H9 (cell line): ENCODE data around the gene AKR7A3. TPM values are rescaled to one million over a fixed set of nuclear protein-coding genes. Genes with fewer than 3 reads are reported as not detected.

Experiments
- DNase-seq: peaks from one replicate; pipeline ENCODE4 v3.0.0-alpha.2; 2017
- H2AFZ ChIP-seq: one replicate; pipeline ENCODE4 v1.6.1; 2013; ENCODE audit warnings: mild to moderate bottlenecking, low read length, control low read depth, moderate library complexity
- H2AK5ac ChIP-seq: 2 replicates; pipeline ENCODE4 v1.6.1; 2013; ENCODE audit warnings: low read length, control low read depth, mixed read lengths; ENCODE audit not compliant: insufficient read length
- H2BK120ac ChIP-seq: one replicate; pipeline ENCODE4 v1.6.1; 2013; ENCODE audit warnings: low read depth, mild to moderate bottlenecking, low read length, control low read depth, inconsistent platforms; ENCODE audit not compliant: poor library complexity, severe bottlenecking
- H2BK12ac ChIP-seq: 2 replicates; pipeline ENCODE4 v1.6.1; 2013; ENCODE audit warnings: low read length, control low read depth, mixed read lengths, low read depth; ENCODE audit not compliant: insufficient read length
- H2BK15ac ChIP-seq: 2 replicates; pipeline ENCODE4 v1.6.1; 2013; ENCODE audit warnings: low read depth, low read length, control low read depth
- H2BK20ac ChIP-seq: one replicate; pipeline ENCODE4 v1.6.1; 2013; ENCODE audit warnings: low read depth, mild to moderate bottlenecking, low read length, control low read depth, inconsistent platforms; ENCODE audit not compliant: poor library complexity, severe bottlenecking
- H2BK5ac ChIP-seq: 2 replicates; pipeline ENCODE4 v1.6.1; 2013; ENCODE audit warnings: low read length, control low read depth, mixed read lengths; ENCODE audit not compliant: insufficient read length
- H3K14ac ChIP-seq: 2 replicates; pipeline ENCODE4 v1.6.1; 2013; ENCODE audit warnings: low read length, control low read depth; ENCODE audit not compliant: insufficient read depth
- H3K18ac ChIP-seq: 2 replicates; pipeline ENCODE4 v1.6.1; 2013; ENCODE audit warnings: low read depth, mild to moderate bottlenecking, mixed read lengths, low read length, control low read depth; ENCODE audit not compliant: insufficient read length
- H3K23ac ChIP-seq: 2 replicates; pipeline ENCODE4 v1.6.1; 2013; ENCODE audit warnings: low read length, control low read depth, mixed read lengths, low read depth; ENCODE audit not compliant: insufficient read length
- H3K23me2 ChIP-seq: 2 replicates; pipeline ENCODE4 v1.6.1; 2013; ENCODE audit warnings: low read depth, mild to moderate bottlenecking, mixed read lengths, low read length, control low read depth; ENCODE audit not compliant: insufficient read length, poor library complexity, severe bottlenecking
- H3K27ac ChIP-seq: 2 replicates; pipeline ENCODE4 v1.5.1; 2013; ENCODE audit warnings: low read length, control low read depth, mixed read lengths, low read depth; ENCODE audit not compliant: insufficient read length
- H3K27me3 ChIP-seq: 2 replicates; pipeline ENCODE4 v1.6.1; 2013; ENCODE audit warnings: low read length, control low read depth, inconsistent platforms; ENCODE audit not compliant: insufficient read depth
- H3K4ac ChIP-seq: 2 replicates; pipeline ENCODE4 v1.6.1; 2013; ENCODE audit warnings: low read depth, mild to moderate bottlenecking, control low read depth, inconsistent platforms, low read length, moderate library complexity
- H3K4me1 ChIP-seq: 2 replicates; pipeline ENCODE4 v1.6.1; 2013; ENCODE audit warnings: low read length, control low read depth, inconsistent platforms; ENCODE audit not compliant: insufficient read depth
- H3K4me2 ChIP-seq: 2 replicates; pipeline ENCODE4 v1.6.1; 2013; ENCODE audit warnings: low read length, control low read depth, mixed read lengths; ENCODE audit not compliant: insufficient read length, insufficient read depth
- H3K56ac ChIP-seq: 2 replicates; pipeline ENCODE4 v1.6.1; 2013; ENCODE audit warnings: low read depth, mild to moderate bottlenecking, mixed read lengths, low read length, control low read depth; ENCODE audit not compliant: insufficient read length
- H3K79me1 ChIP-seq: 2 replicates; pipeline ENCODE4 v1.6.1; 2013; ENCODE audit warnings: low read depth, mild to moderate bottlenecking, moderate library complexity, low read length, control low read depth, inconsistent platforms; ENCODE audit not compliant: insufficient read depth, poor library complexity, severe bottlenecking
- H3K79me2 ChIP-seq: 2 replicates; pipeline ENCODE4 v1.6.1; 2013; ENCODE audit warnings: low read length, control low read depth, inconsistent platforms; ENCODE audit not compliant: insufficient read depth
- H3K9ac ChIP-seq: 2 replicates; pipeline ENCODE4 v1.6.1; 2013; ENCODE audit warnings: low read length, control low read depth, mixed read lengths; ENCODE audit not compliant: insufficient read length; ENCODE audit errors: extremely low read depth
- H3K9me3 ChIP-seq: one replicate; pipeline ENCODE4 v1.6.1; 2013; ENCODE audit warnings: low read depth, low read length, inconsistent platforms; ENCODE audit not compliant: control insufficient read depth
- H3T11ph ChIP-seq: one replicate; pipeline ENCODE4 v1.6.1; 2013; ENCODE audit warnings: mild to moderate bottlenecking, low read length, control low read depth, inconsistent platforms
- H4K20me1 ChIP-seq: one replicate; pipeline ENCODE4 v1.6.1; 2013; ENCODE audit not compliant: control insufficient read depth, insufficient read length, insufficient read depth
- H4K5ac ChIP-seq: 2 replicates; pipeline ENCODE4 v1.6.1; 2013; ENCODE audit warnings: low read depth, mild to moderate bottlenecking, mixed read lengths, low read length, control low read depth; ENCODE audit not compliant: insufficient read length
- H4K8ac ChIP-seq: replicated peaks from 2 replicates; pipeline ENCODE4 v1.6.1; 2013; ENCODE audit warnings: low read length, control low read depth, mixed read lengths, low read depth; ENCODE audit not compliant: insufficient read length
- H4K91ac ChIP-seq: 2 replicates; pipeline ENCODE4 v1.6.1; 2013; ENCODE audit warnings: low read depth, mild to moderate bottlenecking, moderate library complexity, mixed read lengths, low read length, control low read depth; ENCODE audit not compliant: insufficient read length
- H3K27ac Mint-ChIP-seq, 3 experiments: 2 replicates in 2 of 3; 3 replicates in 1 of 3; pipeline ENCODE4 v1.8.0; 2020 to 2021; ENCODE audit warnings: mixed read lengths in 3 of 3, mild to moderate bottlenecking in 1 of 3, moderate library complexity in 1 of 3
- H3K27me3 Mint-ChIP-seq: 2 replicates; pipeline ENCODE4 v1.8.0; 2021; ENCODE audit warnings: low read depth, mild to moderate bottlenecking, moderate library complexity, mixed read lengths
- H3K36me3 Mint-ChIP-seq, 3 experiments: 2 replicates in 2 of 3; 3 replicates in 1 of 3; pipeline ENCODE4 v1.8.0; 2020 to 2021; ENCODE audit warnings: low read depth in 3 of 3, mixed read lengths in 3 of 3; ENCODE audit not compliant: insufficient read depth in 1 of 3
- H3K4me1 Mint-ChIP-seq, 2 experiments: 2 replicates each; pipeline ENCODE4 v1.8.0; 2020; ENCODE audit warnings: mixed read lengths in 2 of 2
- H3K4me3 Mint-ChIP-seq, 2 experiments: 2 replicates in 1 of 2; 3 replicates in 1 of 2; pipeline ENCODE4 v1.8.0; 2020 to 2021; ENCODE audit warnings: mild to moderate bottlenecking in 2 of 2, mixed read lengths in 2 of 2, moderate library complexity in 1 of 2
- H3K9me3 Mint-ChIP-seq, 2 experiments: 2 replicates in 1 of 2; 3 replicates in 1 of 2; pipeline ENCODE4 v1.8.0; 2020; ENCODE audit warnings: mild to moderate bottlenecking in 2 of 2, mixed read lengths in 2 of 2, moderate library complexity in 1 of 2
- CTCF ChIP-seq: fragments of 200-600 bp; sonication (generic); conservative IDR thresholded peaks from 3 replicates; pipeline ENCODE4 v1.8.0; 2021; ENCODE audit warnings: antibody characterized with exemption, mild to moderate bottlenecking
- WGBS: extraction: QIAGEN DNeasy Blood & Tissue Kit; methylation state at CpG from one replicate; pipeline ENCODE4 v1.1.7; 2013; ENCODE audit warnings: missing lambda C conversion rate, low lambda C conversion rate, mixed read lengths; ENCODE audit not compliant: insufficient read length; ENCODE audit errors: extremely low coverage; 5-methylcytosine and 5-hydroxymethylcytosine counted together
- total RNA-seq: library from RNA; stranded (reverse); gene quantifications from 2 replicates; pipeline ENCODE4 v1.2.1, GENCODE V29; 2021

AKR7A3 gene
- total RNA-seq, 1 experiment from 2014 or later, result 0.74 TPM

- H4K91ac ChIP-seq, result no peak overlapping the region
These were observed 25.7 kb upstream of the AKR7A3 start for GRCh38 chr1:19313961-19314882.

More at GRCh38 chr1:19313961-19314882, 25.7 kb upstream of the AKR7A3 start:
- no peaks in the 10 kb centered on the region for H3K9me3 Mint-ChIP-seq
- no peak for TF ChIP-seq CTCF
- WGBS, result no CpG with 5 or more reads among the region's 10 CpGs
- H4K20me1 ChIP-seq, result no peaks in the 10 kb centered on the region
- H2BK20ac ChIP-seq, result no peak overlapping the region
- no peaks in the 10 kb centered on the region for H3K79me2 ChIP-seq
- H3T11ph ChIP-seq, result no peak overlapping the region
- no peaks in the 10 kb centered on the region for H3K9me3 ChIP-seq
- peaks cover 19% of the 10 kb centered on the region in 2 experiments for H3K4me1 Mint-ChIP-seq
- no peak overlapping the region for H3K27ac ChIP-seq
- no peak overlapping the region for H3K9ac ChIP-seq
- H2AK5ac ChIP-seq, result no peak overlapping the region
- H3K4me2 ChIP-seq, result no peak overlapping the region
- no peak overlapping the region for H3K18ac ChIP-seq
- no peak overlapping the region for H3K23ac ChIP-seq
- H3K23me2 ChIP-seq, result peaks cover 13% of the 10 kb centered on the region
- H3K27me3 Mint-ChIP-seq, result no peaks in the 10 kb centered on the region
- H3K4ac ChIP-seq, result no peak overlapping the region
- H4K8ac ChIP-seq, result no peak overlapping the region
- H3K14ac ChIP-seq, result no peak overlapping the region
- peak overlapping the region in 1 of 3 experiments; percentile 44; a peak in 1 of 7 replicates for H3K27ac Mint-ChIP-seq
- no peak overlapping the region for H2BK15ac ChIP-seq
- H3K56ac ChIP-seq, result no peak overlapping the region
- no peak for DNase-seq
- no peak overlapping the region for H2BK5ac ChIP-seq
- H3K36me3 Mint-ChIP-seq, result peaks cover 4 to 17% (median 16%) of the 10 kb centered on the region in 3 experiments; a peak in 6 of 7 replicates
- H3K4me1 ChIP-seq, result no peaks in the 10 kb centered on the region
- H2AFZ ChIP-seq, result no peak overlapping the region
- no peaks in the 10 kb centered on the region for H3K27me3 ChIP-seq
- H2BK12ac ChIP-seq, result no peak overlapping the region
- H2BK120ac ChIP-seq, result no peak overlapping the region
- no peak overlapping the region; a peak in 1 of 5 replicates for H3K4me3 Mint-ChIP-seq
- no peak overlapping the region for H4K5ac ChIP-seq
- no peaks in the 10 kb centered on the region for H3K79me1 ChIP-seq
